Ovary (tissue), 9 donors: ENCODE data around the gene ALK. TPM values are rescaled to one million over a fixed set of nuclear protein-coding genes. Genes with fewer than 3 reads are reported as not detected.

ENCODE experiments used
- DNase-seq, 5 donors: peaks; one replicate each; pipeline ENCODE4 v3.0.0-alpha.2; 2019 to 2020
- H3K27ac ChIP-seq, 2 donors: fragments of 200-600 bp; one replicate each; pipeline versions ENCODE4 v1.5.1 to v1.8.0; 2019 to 2022
- H3K27me3 ChIP-seq: fragments of 200-600 bp; one replicate; pipeline ENCODE4 v1.8.0; 2022
- H3K36me3 ChIP-seq: fragments of 200-600 bp; sonication (generic); one replicate; pipeline ENCODE4 v1.5.1; 2019
- H3K4me1 ChIP-seq: one replicate; pipeline ENCODE4 v1.8.1; 2013; ENCODE audit warnings: mild to moderate bottlenecking, moderate library complexity; ENCODE audit not compliant: insufficient read depth
- H3K4me3 ChIP-seq: fragments of 200-600 bp; sonication (generic); one replicate; pipeline ENCODE4 v1.5.1; 2017
- H3K9me3 ChIP-seq, 2 donors: fragments of 200-600 bp in 1 of 2; sonication (generic) in 1 of 2; one replicate each; pipeline versions ENCODE4 v1.5.1 to v1.8.1; 2013 to 2019; ENCODE audit warnings: mild to moderate bottlenecking in 1 of 2, moderate library complexity in 1 of 2
- EP300 ChIP-seq: sonication (generic); formaldehyde crosslinking; IDR thresholded peaks from one replicate; pipeline ENCODE4 v1.6.1; 2017; ENCODE audit warnings: antibody characterized with exemption
- POLR2A ChIP-seq: fragments of 450-650 bp; IDR thresholded peaks from one replicate; pipeline ENCODE4 v1.6.1; 2017; ENCODE audit warnings: antibody characterized with exemption, mild to moderate bottlenecking, moderate library complexity
- WGBS, 3 donors: extraction: QIAGEN DNeasy Blood & Tissue Kit in 1 of 3; methylation state at CpG; one replicate each; pipeline versions ENCODE4 v1.1.5 to v1.1.7; 2013 to 2017; 5-methylcytosine and 5-hydroxymethylcytosine counted together
- intact Hi-C, 4 donors: fragments of 100-400 bp; cut with DNase I; formaldehyde crosslinking; loops; one replicate each; pipeline versions ENCODE4 v1.11.0 to v1.15.1; 2022 to 2023
- polyA plus RNA-seq, 2 donors: library from polyadenylated mRNA; stranded (reverse); fragments of 200-250 nt in 1 of 2; fragments of 350-450 nt in 1 of 2; fragmentation: Illumina TruSeq in 1 of 2; extraction: RNeasy Lipid Tissue Mini Kit (QIAGEN cat#74804) in 1 of 2; gene quantifications; one replicate each; pipeline ENCODE4 v1.2.3, GENCODE V29; 2013 to 2014
- total RNA-seq, 7 donors: library from RNA; depleted of rRNA in 2 of 7; stranded (reverse); fragments of >200 nt in 2 of 7; fragmentation: NEBNext Ultra II Directional in 3 of 7; extraction: Animal tissue kit (Norgen Biotek cat#: 25700) in 3 of 7; gene quantifications; one replicate each; pipeline versions ENCODE4 v1.1.0 to v1.2.4, GENCODE V29; 2016 to 2023
- TF ChIP-seq, protein P1 (sequence below), 3 donors: fragments of 450-650 bp in 2 of 3; fragments of 200-600 bp in 1 of 3; IDR thresholded peaks; one replicate each; pipeline versions ENCODE4 v1.5.1 to v1.8.0; 2016 to 2022; ENCODE audit warnings: antibody characterized with exemption in 3 of 3, mild to moderate bottlenecking in 1 of 3
- donor health status: DM: no; HTN: no; CAD: no; lungs with moderate emphysema.
- donor health status: DM: no; HTN: no; CAD: no.
- donor health status: Bipolar disorder and iron deficiency.
- donor health status: DM: yes; HTN: yes; CAD: no.
- donor health status: DM: no; HTN: no; CAD: no.
- donor health status: DM: yes; HTN: yes; CAD: no.

ALK gene
- total and polyA plus RNA-seq, 9 donors = 0.05 to 1.7 (median 0.23) TPM; not detected in 1

DNA sequence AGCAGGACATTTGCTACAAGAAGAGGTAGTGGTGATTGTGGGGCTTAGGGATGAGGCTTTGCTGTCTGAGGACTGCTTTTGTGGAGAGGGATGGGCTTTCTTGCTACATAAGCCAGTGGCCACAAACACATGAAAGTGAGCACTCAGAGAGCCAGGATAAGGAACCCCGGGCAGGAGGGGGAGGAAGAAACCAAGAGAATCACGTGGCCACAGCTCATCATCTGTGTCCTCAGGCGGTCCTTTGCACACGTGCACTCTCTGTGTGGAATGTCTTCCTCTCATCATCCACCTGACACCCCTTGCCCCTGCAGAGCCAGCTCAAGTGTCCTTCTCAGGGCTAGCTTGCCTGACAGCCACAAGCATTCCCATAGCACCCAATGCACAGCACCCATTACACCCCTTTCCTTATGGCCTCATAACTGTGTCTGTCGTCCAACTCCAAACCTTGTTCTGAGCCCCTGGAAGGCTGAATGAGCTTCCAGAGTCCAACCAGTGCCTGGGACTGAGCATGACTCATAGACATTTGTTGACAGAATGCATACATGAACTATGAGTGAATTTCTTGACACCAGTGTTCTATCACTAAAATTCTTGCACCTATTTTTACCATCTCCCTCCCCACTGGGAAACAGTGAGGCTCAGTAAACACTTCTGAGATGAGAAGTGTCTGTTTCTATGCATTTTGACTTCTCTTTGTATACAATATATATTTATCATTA, 398.3 kb downstream of the ALK start:
- DNase-seq = no peak
- 61 to 77% (median 63%) methylated on average over 5 of the region's 5 CpGs for WGBS, 3 donors
- intact Hi-C loops = no loop called here
- Histone ChIP-seq H3K4me1 (no peaks in the 10 kb centered on the region), H3K9me3 (no peaks in the 10 kb centered on the region), H3K27me3 (no peaks in the 10 kb centered on the region), H3K27ac (no peak overlapping the region), H3K4me3 (no peak overlapping the region), H3K36me3 (no peaks in the 10 kb centered on the region)
- TF ChIP-seq EP300 = no peak
- TF ChIP-seq POLR2A = no peak

DNA sequence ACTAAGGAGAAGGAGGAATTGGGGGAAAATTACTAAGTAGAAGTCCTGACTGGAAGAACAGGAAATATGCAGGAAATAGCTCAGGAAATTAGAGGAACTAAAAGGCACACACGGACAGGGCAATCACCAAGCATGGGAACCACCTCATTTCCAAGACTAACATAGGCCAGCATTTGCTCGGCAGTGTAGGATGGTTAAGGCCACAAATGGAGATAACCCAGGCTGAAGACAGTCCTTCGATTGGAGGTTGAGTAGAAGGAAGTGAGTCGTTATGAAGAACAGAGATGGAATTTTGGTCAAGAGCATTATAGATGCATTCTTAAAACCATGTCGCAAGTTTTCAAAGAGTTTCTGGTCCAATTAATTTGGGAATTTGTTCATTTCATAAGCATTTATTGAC, 401.4 kb downstream of the ALK start:
- no peak for DNase-seq
- Histone ChIP-seq H3K36me3 (no peaks in the 10 kb centered on the region), H3K4me1 (no peaks in the 10 kb centered on the region), H3K27me3 (no peaks in the 10 kb centered on the region), H3K9me3 (no peaks in the 10 kb centered on the region), H3K4me3 (no peak overlapping the region), H3K27ac (no peak overlapping the region)
- 78 to 90% (median 82%) methylated on average over 5 of the region's 5 CpGs for WGBS, 3 donors
- intact Hi-C loops = no loop called here
- TF ChIP-seq, protein P1, sequence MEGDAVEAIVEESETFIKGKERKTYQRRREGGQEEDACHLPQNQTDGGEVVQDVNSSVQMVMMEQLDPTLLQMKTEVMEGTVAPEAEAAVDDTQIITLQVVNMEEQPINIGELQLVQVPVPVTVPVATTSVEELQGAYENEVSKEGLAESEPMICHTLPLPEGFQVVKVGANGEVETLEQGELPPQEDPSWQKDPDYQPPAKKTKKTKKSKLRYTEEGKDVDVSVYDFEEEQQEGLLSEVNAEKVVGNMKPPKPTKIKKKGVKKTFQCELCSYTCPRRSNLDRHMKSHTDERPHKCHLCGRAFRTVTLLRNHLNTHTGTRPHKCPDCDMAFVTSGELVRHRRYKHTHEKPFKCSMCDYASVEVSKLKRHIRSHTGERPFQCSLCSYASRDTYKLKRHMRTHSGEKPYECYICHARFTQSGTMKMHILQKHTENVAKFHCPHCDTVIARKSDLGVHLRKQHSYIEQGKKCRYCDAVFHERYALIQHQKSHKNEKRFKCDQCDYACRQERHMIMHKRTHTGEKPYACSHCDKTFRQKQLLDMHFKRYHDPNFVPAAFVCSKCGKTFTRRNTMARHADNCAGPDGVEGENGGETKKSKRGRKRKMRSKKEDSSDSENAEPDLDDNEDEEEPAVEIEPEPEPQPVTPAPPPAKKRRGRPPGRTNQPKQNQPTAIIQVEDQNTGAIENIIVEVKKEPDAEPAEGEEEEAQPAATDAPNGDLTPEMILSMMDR (IDR thresholded peaks at IDR 0.05) = no peak
- TF ChIP-seq POLR2A (no peak), EP300 (no peak)

DNA sequence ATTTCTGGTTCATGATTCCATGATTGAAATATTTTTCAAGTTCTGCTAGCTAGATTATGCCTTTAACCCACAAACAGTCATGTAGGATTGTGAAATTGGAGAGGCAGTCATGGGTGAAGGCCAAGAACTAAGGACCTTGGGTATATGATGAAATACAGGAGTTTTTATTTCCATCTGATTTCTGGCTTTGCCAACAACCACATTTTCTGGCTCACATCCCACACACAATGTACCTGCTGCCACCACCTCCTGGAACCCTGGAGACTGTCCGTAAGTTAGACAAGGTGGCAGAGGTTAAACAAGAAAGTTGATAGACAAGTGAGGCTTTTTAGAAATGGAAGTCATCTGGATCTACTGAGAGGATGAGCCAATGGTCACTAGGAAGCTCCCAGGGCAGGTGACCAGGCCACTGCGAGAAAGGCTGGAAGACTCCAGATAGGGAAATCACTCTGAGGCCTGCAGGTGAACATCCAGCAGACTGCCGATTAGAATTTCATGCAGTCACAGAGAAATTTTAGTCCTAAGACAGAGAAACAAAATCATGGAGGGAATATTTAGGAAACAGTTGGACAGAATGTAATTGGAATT, 402.0 kb downstream of the ALK start:
- WGBS, 3 donors = 85 to 94% (median 93%) methylated on average over 3 of the region's 3 CpGs
- intact Hi-C loops = no loop called here
- H3K27ac ChIP-seq = no peak overlapping the region
- TF ChIP-seq, protein P1 (IDR thresholded peaks at IDR 0.05) = no peak
- TF ChIP-seq POLR2A (no peak), EP300 (no peak)
- no peak overlapping the region for H3K4me3 ChIP-seq
- H3K36me3 ChIP-seq = no peaks in the 10 kb centered on the region
- no peaks in the 10 kb centered on the region for H3K9me3 ChIP-seq
- no peaks in the 10 kb centered on the region for H3K4me1 ChIP-seq
- H3K27me3 ChIP-seq = no peaks in the 10 kb centered on the region
- DNase-seq = no peak

DNA sequence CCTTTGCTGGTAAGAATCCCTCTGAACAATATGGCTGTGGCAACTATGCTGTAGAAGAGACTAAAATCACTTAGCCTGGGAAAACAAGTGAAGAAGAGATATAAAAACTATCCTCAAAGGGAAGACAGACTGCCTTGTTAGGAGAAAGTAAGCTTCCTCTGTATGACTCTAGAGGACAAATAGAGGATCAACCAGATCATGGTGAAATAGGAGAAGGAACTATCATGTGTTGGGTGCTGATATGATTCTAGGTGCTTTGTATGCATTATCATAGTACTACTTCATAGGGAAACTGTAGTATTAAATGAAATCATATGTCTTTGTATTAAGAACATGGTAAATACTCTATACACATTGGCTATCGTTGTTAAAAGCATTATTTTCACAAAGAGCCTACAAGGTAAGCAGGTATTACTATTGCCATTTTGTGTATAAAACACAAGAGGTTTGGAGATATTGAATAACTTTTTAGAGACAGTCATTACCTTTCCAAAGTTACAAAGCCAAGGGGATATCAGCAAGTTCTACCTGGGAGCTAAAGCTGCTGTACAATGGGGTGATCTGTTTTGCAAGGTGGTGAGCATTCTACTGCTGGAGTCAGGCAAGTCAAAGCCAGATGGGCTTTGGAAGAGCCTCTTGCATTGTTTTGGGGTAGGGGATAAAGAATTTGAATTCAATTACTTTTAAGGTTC, 402.6 kb downstream of the ALK start:
- H3K9me3 ChIP-seq = no peaks in the 10 kb centered on the region
- H3K27ac ChIP-seq = no peak overlapping the region
- H3K27me3 ChIP-seq = no peaks in the 10 kb centered on the region
- TF ChIP-seq EP300 (no peak), POLR2A (no peak)
- TF ChIP-seq, protein P1 (IDR thresholded peaks at IDR 0.05) = no peak
- intact Hi-C loops = no loop called here
- H3K4me3 ChIP-seq = no peak overlapping the region
- no peak for DNase-seq
- H3K36me3 ChIP-seq = no peaks in the 10 kb centered on the region
- H3K4me1 ChIP-seq = no peaks in the 10 kb centered on the region
- WGBS, 3 donors = 80 to 88% (median 82%) methylated on average over 1 of the region's 1 CpG
